ENCODE data around the gene CALHM5. TPM values are rescaled to one million over a fixed set of nuclear protein-coding genes. Genes with fewer than 3 reads are reported as not detected.

CALHM5 gene
- total RNA-seq, 1 donor from 2014 or later: 0.21 TPM

DNA sequence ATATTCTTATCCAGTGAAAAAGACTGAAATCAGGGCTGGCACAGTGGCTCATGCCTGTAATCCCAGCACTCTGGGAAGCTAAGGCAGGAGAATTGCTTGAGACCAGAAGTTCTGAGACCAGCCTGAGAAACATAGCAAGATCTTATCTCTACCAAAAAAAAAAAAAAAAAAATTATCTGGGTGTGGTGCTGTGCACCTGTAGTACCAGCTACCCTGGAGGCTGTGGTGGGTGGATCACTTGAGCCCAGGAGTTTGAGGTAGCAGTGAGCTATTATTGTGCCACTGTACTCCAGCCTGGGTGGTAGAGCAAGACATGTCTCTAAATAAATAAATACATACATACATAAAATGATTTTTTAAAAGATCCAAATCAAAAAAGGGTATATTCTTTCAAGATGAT lies 43.9 kb upstream of the CALHM5 start:
- no peaks in the 10 kb centered on the region for H3K36me3 ChIP-seq (ENCODE audit: control insufficient read depth, insufficient read depth, low read length)
- no peak for DNase-seq (ENCODE audit: low read depth)
- no peak overlapping the region for H3K4me3 ChIP-seq (ENCODE audit: low read depth, low read length)
- no peaks in the 10 kb centered on the region for H3K27me3 ChIP-seq (ENCODE audit: control insufficient read depth, insufficient read depth, low read length)
- TF ChIP-seq CTCF (IDR thresholded peaks at IDR 0.05; ENCODE audit: insufficient read depth, low read length, poor library complexity, severe bottlenecking): no peak

DNA sequence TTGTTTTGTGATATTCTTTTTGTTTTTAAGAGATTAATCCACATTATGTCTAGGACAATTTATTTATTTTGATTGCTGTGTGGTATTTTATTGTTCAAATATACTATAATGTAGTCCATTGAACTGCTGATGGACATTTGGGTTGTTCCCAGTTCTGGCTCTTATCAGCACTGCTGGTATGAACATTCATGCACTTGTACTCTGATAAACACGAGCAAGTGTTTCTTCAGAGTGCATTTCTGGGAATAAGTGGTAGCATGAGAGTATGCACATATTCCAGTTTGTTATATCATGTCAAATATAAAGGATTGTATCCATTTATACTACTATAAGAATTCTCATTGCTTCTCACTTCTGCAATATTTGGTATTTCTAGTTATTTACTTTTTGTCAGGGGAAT lies 43.1 kb upstream of the CALHM5 start:
- no peaks in the 10 kb centered on the region for H3K27me3 ChIP-seq (ENCODE audit: control insufficient read depth, insufficient read depth, low read length)
- DNase-seq (ENCODE audit: low read depth): no peak
- H3K36me3 ChIP-seq (ENCODE audit: control insufficient read depth, insufficient read depth, low read length): no peaks in the 10 kb centered on the region
- no peak overlapping the region for H3K4me3 ChIP-seq (ENCODE audit: low read depth, low read length)
- TF ChIP-seq CTCF (IDR thresholded peaks at IDR 0.05; ENCODE audit: insufficient read depth, low read length, poor library complexity, severe bottlenecking): no peak

DNA sequence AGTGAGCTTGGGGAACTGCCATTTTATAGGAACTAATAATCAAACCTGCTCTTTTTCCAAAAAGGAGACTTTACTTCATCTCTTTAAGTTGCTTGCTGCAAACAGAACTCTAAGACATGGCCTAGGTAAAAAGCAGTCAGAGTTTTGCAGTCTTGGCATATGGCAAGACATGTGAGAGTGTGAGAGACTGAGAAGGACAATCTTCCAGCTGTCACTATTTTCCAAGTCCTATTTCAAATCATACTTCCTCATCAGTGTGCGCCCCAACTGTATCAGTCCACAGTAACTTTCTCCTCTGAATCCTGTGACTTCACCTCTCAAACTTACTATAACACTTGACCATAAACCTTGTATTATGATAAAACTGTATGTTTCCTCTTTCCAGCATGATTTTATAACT lies 39.9 kb upstream of the CALHM5 start:
- no peaks in the 10 kb centered on the region for H3K36me3 ChIP-seq (ENCODE audit: control insufficient read depth, insufficient read depth, low read length)
- no peak for DNase-seq (ENCODE audit: low read depth)
- no peak overlapping the region for H3K4me3 ChIP-seq (ENCODE audit: low read depth, low read length)
- no peaks in the 10 kb centered on the region for H3K27me3 ChIP-seq (ENCODE audit: control insufficient read depth, insufficient read depth, low read length)
- TF ChIP-seq CTCF (IDR thresholded peaks at IDR 0.05; ENCODE audit: insufficient read depth, low read length, poor library complexity, severe bottlenecking): no peak

GRCh38 chr6:116472706-116473105 lies 38.7 kb upstream of the CALHM5 start:
- Histone ChIP-seq H3K27me3 (ENCODE audit: control insufficient read depth, insufficient read depth, low read length) (no peaks in the 10 kb centered on the region), H3K4me3 (ENCODE audit: low read depth, low read length) (no peak overlapping the region), H3K36me3 (ENCODE audit: control insufficient read depth, insufficient read depth, low read length) (no peaks in the 10 kb centered on the region)
- DNase-seq (ENCODE audit: low read depth): no peak
- TF ChIP-seq CTCF (IDR thresholded peaks at IDR 0.05; ENCODE audit: insufficient read depth, low read length, poor library complexity, severe bottlenecking): no peak

DNA sequence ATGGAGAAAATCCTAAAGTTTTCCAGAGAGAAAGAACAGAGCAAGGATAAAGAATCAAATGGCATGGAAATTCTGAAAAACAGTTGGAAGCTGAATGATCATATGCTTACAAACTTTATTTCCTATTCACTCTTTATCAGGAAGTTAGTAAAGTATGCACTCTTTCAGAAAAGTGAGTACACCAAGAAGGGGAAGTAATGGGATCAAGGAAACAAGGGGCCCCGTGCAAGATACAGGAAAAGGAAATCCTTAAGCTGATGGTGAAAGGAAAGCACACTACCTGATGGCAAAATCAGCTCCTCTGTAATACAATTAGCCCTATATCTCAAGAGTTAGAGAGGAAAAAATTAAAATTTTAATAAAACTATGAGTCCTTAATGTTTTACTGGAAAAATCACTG lies 36.3 kb upstream of the CALHM5 start:
- TF ChIP-seq CTCF (IDR thresholded peaks at IDR 0.05; ENCODE audit: insufficient read depth, low read length, poor library complexity, severe bottlenecking): no peak
- DNase-seq (ENCODE audit: low read depth): no peak
- no peaks in the 10 kb centered on the region for H3K27me3 ChIP-seq (ENCODE audit: control insufficient read depth, insufficient read depth, low read length)
- no peaks in the 10 kb centered on the region for H3K36me3 ChIP-seq (ENCODE audit: control insufficient read depth, insufficient read depth, low read length)
- H3K4me3 ChIP-seq (ENCODE audit: low read depth, low read length): no peak overlapping the region

DNA sequence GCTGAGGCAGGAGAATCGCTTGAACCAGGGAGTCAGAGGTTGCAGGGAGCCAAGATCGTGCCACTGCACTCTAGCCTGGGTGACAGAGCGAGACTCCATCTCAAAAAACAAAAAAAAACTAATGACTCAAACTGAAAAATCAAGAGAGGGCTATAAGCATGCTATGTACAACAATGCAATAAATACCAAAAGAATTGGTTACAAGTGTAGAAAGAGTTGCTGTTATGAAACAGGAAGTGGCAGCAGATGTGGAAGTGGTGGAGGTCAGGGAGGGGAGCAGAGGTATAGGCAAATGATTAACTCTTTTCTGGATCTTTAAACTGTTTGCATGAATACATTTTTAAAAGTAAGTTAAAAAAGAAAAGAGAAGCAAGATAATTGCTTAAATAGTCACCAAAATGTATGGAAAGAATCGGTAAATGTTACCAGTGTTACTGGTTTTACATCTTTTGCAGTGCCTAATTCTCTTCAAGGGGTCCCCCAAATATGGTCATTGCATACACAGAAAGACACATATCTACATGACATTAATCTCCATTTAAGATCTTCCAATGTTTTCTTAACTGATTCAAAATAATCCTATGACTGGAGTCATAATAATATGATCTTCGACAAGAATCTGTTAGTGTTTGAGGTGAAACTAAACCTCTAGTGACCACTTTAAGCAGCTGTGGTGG lies 35.3 kb upstream of the CALHM5 start:
- no peak for TF ChIP-seq CTCF (IDR thresholded peaks at IDR 0.05; ENCODE audit: insufficient read depth, low read length, poor library complexity, severe bottlenecking)
- Histone ChIP-seq H3K27me3 (ENCODE audit: control insufficient read depth, insufficient read depth, low read length) (no peaks in the 10 kb centered on the region), H3K36me3 (ENCODE audit: control insufficient read depth, insufficient read depth, low read length) (no peaks in the 10 kb centered on the region), H3K4me3 (ENCODE audit: low read depth, low read length) (no peak overlapping the region)
- no peak for DNase-seq (ENCODE audit: low read depth)

Measured in kidney epithelial cell (primary cell).